ENCODE measurements around the gene PTPRS.

- TF ChIP-seq CTCF (IDR thresholded peaks at IDR 0.05), result no peak
- TF ChIP-seq POLR2A (IDR thresholded peaks at IDR 0.05), result no peak
Measured at GRCh38 chr19:5380215-5380919, 39.8 kb upstream of the PTPRS start.

Data from lower leg skin (tissue), 3 donors.